A673 (cell line): ENCODE results near the gene PKN3. TPM values are rescaled to one million over a fixed set of nuclear protein-coding genes. Genes with fewer than 3 reads are reported as not detected.

Experiments used
- BruUV-seq: library from RNA; stranded (reverse); fragments of 400-500 nt; replicated peaks from 2 replicates; lab custom pipeline; 2021; lab: Mats Ljungman, UMichigan
- CTCF ChIA-PET: fragments of 300-600 bp; sonication (Branson Sonifier 250); formaldehyde crosslinking; loops from one replicate; lab custom pipeline; 2022; ENCODE audit warnings: antibody characterized with exemption; lab: Charles Lee
- POLR2A ChIA-PET: fragments of 300-600 bp; sonication (Branson Sonifier 250); formaldehyde crosslinking; loops from one replicate; lab custom pipeline; 2022; ENCODE audit warnings: antibody characterized with exemption; ENCODE audit not compliant: low non-redundant PET; lab: Charles Lee
- DNase-seq: peaks from one replicate; pipeline ENCODE4 v3.0.0-alpha.2; 2015; ENCODE audit warnings: low spot score
- H3K27ac ChIP-seq: fragments of 200-600 bp; sonication (generic); 2 replicates; pipeline ENCODE4 v1.5.1; 2016; ENCODE audit warnings: mixed run types, low read depth, mild to moderate bottlenecking, mixed read lengths, antibody characterized with exemption, low read length; ENCODE audit not compliant: poor library complexity, severe bottlenecking
- H3K27me3 ChIP-seq: fragments of 200-600 bp; sonication (generic); replicated peaks from 2 replicates; pipeline ENCODE4 v1.6.1; 2017; ENCODE audit warnings: mixed run types, low read depth, mild to moderate bottlenecking, mixed read lengths, antibody characterized with exemption, low read length; ENCODE audit not compliant: insufficient read depth, poor library complexity
- H3K36me3 ChIP-seq: fragments of 200-600 bp; sonication (generic); 2 replicates; pipeline ENCODE4 v1.6.1; 2016; ENCODE audit warnings: mixed run types, mild to moderate bottlenecking, mixed read lengths, antibody characterized with exemption, low read length; ENCODE audit not compliant: insufficient read depth, poor library complexity, severe bottlenecking
- H3K4me1 ChIP-seq: fragments of 200-600 bp; sonication (generic); 2 replicates; pipeline ENCODE4 v1.6.1; 2017; ENCODE audit warnings: mixed run types, mild to moderate bottlenecking, mixed read lengths, antibody characterized with exemption, low read length; ENCODE audit not compliant: insufficient read depth, poor library complexity, severe bottlenecking
- H3K4me3 ChIP-seq: fragments of 200-600 bp; sonication (generic); 2 replicates; pipeline ENCODE4 v1.5.1; 2016; ENCODE audit warnings: low read depth, mixed run types, mild to moderate bottlenecking, mixed read lengths, low read length; ENCODE audit not compliant: poor library complexity, severe bottlenecking
- H3K9me3 ChIP-seq: fragments of 200-600 bp; sonication (generic); 2 replicates; pipeline ENCODE4 v1.6.1; 2016; ENCODE audit warnings: mixed run types, low read depth, mild to moderate bottlenecking, mixed read lengths, antibody characterized with exemption, low read length; ENCODE audit not compliant: poor library complexity, severe bottlenecking
- CTCF ChIP-seq: fragments of 300-800, 200-600 bp; sonication (generic); conservative IDR thresholded peaks from 2 replicates; pipeline ENCODE4 v1.5.1; 2017; ENCODE audit warnings: low read depth, mild to moderate bottlenecking, antibody characterized with exemption, low read length, moderate library complexity, mixed read lengths
- EZH2 ChIP-seq: fragments of 200-600 bp; sonication (generic); IDR thresholded peaks from 2 replicates; pipeline ENCODE4 v1.6.1; 2017; ENCODE audit warnings: borderline replicate concordance, low read depth, mild to moderate bottlenecking, mixed read lengths, antibody characterized with exemption, low read length; ENCODE audit not compliant: poor library complexity, severe bottlenecking
- intact Hi-C: fragments of 100-400 bp; cut with micrococcal nuclease; formaldehyde crosslinking; loops from one replicate; pipeline ENCODE4 v1.10.0; 2022; ENCODE audit not compliant: unreplicated experiment
- total RNA-seq: library from RNA; stranded (reverse); gene quantifications from 2 replicates; pipeline ENCODE4 v1.2.3, GENCODE V29; 2021

The PKN3 gene
- total RNA-seq, 1 experiment from 2014 or later: 12.3 TPM

GRCh38 chr9:128743421-128743820 is 41.1 kb downstream of the PKN3 start:
- Histone ChIP-seq H3K27me3 (no peaks in the 10 kb centered on the region), H3K4me1 (no peaks in the 10 kb centered on the region), H3K4me3 (no peak overlapping the region), H3K36me3 (no peaks in the 10 kb centered on the region), H3K27ac (no peak overlapping the region), H3K9me3 (no peaks in the 10 kb centered on the region)
- no peak for DNase-seq
- POLR2A ChIA-PET: no interaction called here
- TF ChIP-seq CTCF: no peak
- TF ChIP-seq EZH2: no peak
- CTCF ChIA-PET: no interaction called here
- intact Hi-C loops: no loop called here
- no TSS peak for BruUV-seq

GRCh38 chr9:128747241-128747640 is 44.9 kb downstream of the PKN3 start:
- no peaks in the 10 kb centered on the region for H3K27me3 ChIP-seq
- BruUV-seq: no TSS peak
- ChIA-PET CTCF (no interaction called here), POLR2A (no interaction called here)
- no peaks in the 10 kb centered on the region for H3K36me3 ChIP-seq
- H3K4me3 ChIP-seq: no peak overlapping the region
- no peaks in the 10 kb centered on the region for H3K4me1 ChIP-seq
- no peak overlapping the region for H3K27ac ChIP-seq
- no peaks in the 10 kb centered on the region for H3K9me3 ChIP-seq
- intact Hi-C loops: no loop called here
- DNase-seq: no peak
- TF ChIP-seq CTCF: no peak
- no peak for TF ChIP-seq EZH2

GRCh38 chr9:128750926-128751595 is 48.8 kb downstream of the PKN3 start:
- DNase-seq: no peak
- Histone ChIP-seq H3K27me3 (no peaks in the 10 kb centered on the region), H3K4me3 (no peak overlapping the region), H3K4me1 (no peaks in the 10 kb centered on the region), H3K9me3 (no peaks in the 10 kb centered on the region), H3K36me3 (no peaks in the 10 kb centered on the region), H3K27ac (no peak overlapping the region)
- intact Hi-C loops: no loop called here
- POLR2A ChIA-PET: no interaction called here
- CTCF ChIA-PET: no interaction called here
- no TSS peak for BruUV-seq
- TF ChIP-seq EZH2: no peak
- TF ChIP-seq CTCF: no peak
